H1 (cell line): ENCODE measurements around the gene RPS6KC1.

ENCODE experiments used
- EZH2 ChIP-seq: fragments of 200-600 bp; sonication (generic); IDR thresholded peaks from 2 replicates; pipeline ENCODE4 v1.7.1; 2012; ENCODE audit warnings: low read depth, mild to moderate bottlenecking, moderate library complexity, low read length, inconsistent platforms; ENCODE audit not compliant: severe bottlenecking
- SP2 ChIP-seq: IDR thresholded peaks from 2 replicates; pipeline ENCODE4 v1.6.1; 2012; ENCODE audit warnings: mild to moderate bottlenecking, low read length, inconsistent platforms
- TF ChIP-seq, protein P1 (sequence below): IDR thresholded peaks from 2 replicates; pipeline ENCODE4 v1.6.1; 2011; ENCODE audit warnings: low read depth, mild to moderate bottlenecking, low read length; ENCODE audit not compliant: insufficient read depth

DNA sequence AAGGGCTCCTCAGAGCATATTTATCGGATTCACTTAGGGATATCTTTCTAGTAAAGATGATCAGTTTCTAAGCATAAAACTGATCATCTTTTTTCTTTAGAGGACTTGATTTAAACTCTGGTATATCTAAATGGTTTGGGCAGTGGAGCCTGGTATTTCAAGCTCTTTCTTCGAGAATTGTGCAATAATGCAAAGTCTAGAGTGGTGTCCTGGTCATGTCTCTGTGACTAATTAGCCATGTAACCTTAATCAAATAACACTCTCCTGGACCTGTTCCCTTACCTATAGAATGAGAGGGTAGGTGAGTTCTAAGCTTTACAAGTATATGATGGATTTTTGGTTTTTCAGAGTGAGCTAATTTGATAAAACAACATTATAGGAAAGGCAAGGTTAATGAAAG, 225.2 kb downstream of the RPS6KC1 start:
- no peak for TF ChIP-seq SP2
- TF ChIP-seq, protein P1, sequence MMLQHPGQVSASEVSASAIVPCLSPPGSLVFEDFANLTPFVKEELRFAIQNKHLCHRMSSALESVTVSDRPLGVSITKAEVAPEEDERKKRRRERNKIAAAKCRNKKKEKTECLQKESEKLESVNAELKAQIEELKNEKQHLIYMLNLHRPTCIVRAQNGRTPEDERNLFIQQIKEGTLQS, result no peak
- no peak for TF ChIP-seq EZH2
